H1 (cell line): ENCODE measurements around the gene RAB1B. TPM values are rescaled to one million over a fixed set of nuclear protein-coding genes. Genes with fewer than 3 reads are reported as not detected.

Experiments
- CTCF ChIA-PET: fragments of 300-600 bp; sonication (Branson Sonifier 250); formaldehyde crosslinking; loops from one replicate; lab custom pipeline; 2021; ENCODE audit not compliant: partially characterized antibody; lab: Charles Lee
- POLR2A ChIA-PET: fragments of 300-600 bp; sonication (Branson Sonifier 250); formaldehyde crosslinking; loops from one replicate; lab custom pipeline; 2021; ENCODE audit warnings: inconsistent platforms; ENCODE audit not compliant: partially characterized antibody; lab: Charles Lee
- DNase-seq, 2 experiments: peaks; one replicate each; pipeline versions ENCODE4 v3.0.0 to v3.0.0-alpha.2; 2010 to 2022; ENCODE audit warnings: low spot score in 2 of 2, low read depth in 1 of 2, mixed read lengths in 1 of 2
- FAIRE-seq: peaks from 2 replicates; lab custom pipeline; 2011; peaks lifted over from hg19 to GRCh38; lab: Jason Lieb, UNC
- H2AFZ ChIP-seq: 2 replicates; pipeline ENCODE4 v1.8.1; 2012; ENCODE audit warnings: low read length, inconsistent platforms
- H2AK5ac ChIP-seq: 2 replicates; pipeline ENCODE4 v1.6.1; 2013; ENCODE audit warnings: low read depth, low read length
- H2BK120ac ChIP-seq: replicated peaks from 2 replicates; pipeline ENCODE3; 2013; ENCODE audit warnings: low read depth, low read length, inconsistent platforms
- H2BK12ac ChIP-seq: 2 replicates; pipeline ENCODE4 v1.6.1; 2013; ENCODE audit warnings: low read depth, low read length
- H2BK15ac ChIP-seq: 2 replicates; pipeline ENCODE4 v1.6.1; 2013; ENCODE audit warnings: low read length
- H2BK20ac ChIP-seq: 2 replicates; pipeline ENCODE4 v1.6.1; 2013; ENCODE audit warnings: low read length
- H2BK5ac ChIP-seq: 2 replicates; pipeline ENCODE4 v1.6.1; 2013; ENCODE audit warnings: low read depth, low read length
- H3K14ac ChIP-seq: 2 replicates; pipeline ENCODE4 v1.6.1; 2013; ENCODE audit warnings: inconsistent platforms; ENCODE audit not compliant: insufficient read length
- H3K18ac ChIP-seq: 2 replicates; pipeline ENCODE4 v1.6.1; 2013; ENCODE audit warnings: low read length; ENCODE audit errors: extremely low read depth
- H3K23ac ChIP-seq: 2 replicates; pipeline ENCODE4 v1.6.1; 2013; ENCODE audit warnings: inconsistent platforms; ENCODE audit not compliant: insufficient read length
- H3K23me2 ChIP-seq: 2 replicates; pipeline ENCODE4 v1.6.1; 2013; ENCODE audit warnings: low read depth, low read length
- H3K27ac ChIP-seq: 2 replicates; pipeline ENCODE4 v1.6.1; 2011; ENCODE audit warnings: low read depth, low read length, inconsistent platforms
- H3K27me3 ChIP-seq, 4 experiments: replicated peaks in 1 of 4; 1 replicate in 1 of 4; 2 replicates in 3 of 4; pipeline versions ENCODE4 v1.6.1 to v1.8.1; 2011 to 2013; ENCODE audit warnings: low read length in 3 of 4, mild to moderate bottlenecking in 3 of 4, inconsistent platforms in 2 of 4, mixed read lengths in 2 of 4, moderate library complexity in 1 of 4; ENCODE audit not compliant: control insufficient read depth in 3 of 4, insufficient read depth in 3 of 4; ENCODE audit errors: extremely low read depth in 1 of 4
- H3K36me3 ChIP-seq, 4 experiments: 2 replicates each; pipeline versions ENCODE4 v1.6.1 to v1.8.1; 2011 to 2013; ENCODE audit warnings: mild to moderate bottlenecking in 4 of 4, low read length in 3 of 4, moderate library complexity in 2 of 4, control low read depth in 1 of 4, inconsistent platforms in 1 of 4; ENCODE audit not compliant: insufficient read depth in 4 of 4, control insufficient read depth in 2 of 4
- H3K4ac ChIP-seq: replicated peaks from 2 replicates; pipeline ENCODE3; 2013; ENCODE audit warnings: low read length, low read depth, mixed read lengths, inconsistent platforms; ENCODE audit not compliant: insufficient read length
- H3K4me1 ChIP-seq, 4 experiments: replicated peaks in 1 of 4; 1 replicate in 1 of 4; 2 replicates in 3 of 4; pipeline versions ENCODE4 v1.6.1 to v1.8.1; 2011 to 2013; ENCODE audit warnings: low read length in 3 of 4, inconsistent platforms in 2 of 4, mixed read lengths in 1 of 4; ENCODE audit not compliant: insufficient read depth in 4 of 4, control insufficient read depth in 3 of 4
- H3K4me2 ChIP-seq, 2 experiments: 2 replicates each; pipeline versions ENCODE4 v1.6.1 to v1.8.1; 2011 to 2013; ENCODE audit warnings: low read depth in 2 of 2, low read length in 2 of 2, control low read depth in 1 of 2, inconsistent platforms in 1 of 2, mild to moderate bottlenecking in 1 of 2; ENCODE audit not compliant: insufficient read depth in 1 of 2
- H3K4me3 ChIP-seq, 4 experiments: fragments of 200-600, 300-600 bp in 1 of 4; sonication (generic), shearing (Covaris generic), sonication (Bioruptor Twin) in 1 of 4; 2 replicates each; pipeline versions ENCODE4 v1.5.1 to v1.8.1; 2011 to 2016; ENCODE audit warnings: low read length in 4 of 4, low read depth in 3 of 4, control low read depth in 2 of 4, inconsistent platforms in 2 of 4, mild to moderate bottlenecking in 2 of 4, mixed read lengths in 1 of 4, moderate library complexity in 1 of 4; ENCODE audit not compliant: insufficient read depth in 2 of 4; ENCODE audit errors: extremely low read depth in 1 of 4
- H3K56ac ChIP-seq: replicated peaks from 2 replicates; pipeline ENCODE3; 2013; ENCODE audit warnings: low read depth, mild to moderate bottlenecking, mixed read lengths, low read length, inconsistent platforms; ENCODE audit not compliant: insufficient read length
- H3K79me1 ChIP-seq: 2 replicates; pipeline ENCODE4 v1.6.1; 2013; ENCODE audit warnings: low read depth, low read length, control low read depth
- H3K79me2 ChIP-seq, 2 experiments: 2 replicates each; pipeline versions ENCODE4 v1.6.1 to v1.8.1; 2012 to 2013; ENCODE audit warnings: low read length in 2 of 2, mild to moderate bottlenecking in 2 of 2, inconsistent platforms in 1 of 2; ENCODE audit not compliant: insufficient read depth in 2 of 2, control insufficient read depth in 1 of 2
- H3K9ac ChIP-seq, 4 experiments: replicated peaks in 1 of 4; 1 replicate in 1 of 4; 2 replicates in 3 of 4; pipeline versions ENCODE4 v1.6.1 to v1.8.1; 2011 to 2013; ENCODE audit warnings: low read depth in 3 of 4, low read length in 3 of 4, control low read depth in 2 of 4, mild to moderate bottlenecking in 2 of 4, moderate library complexity in 2 of 4, inconsistent platforms in 1 of 4; ENCODE audit errors: extremely low read depth in 1 of 4
- H3K9me3 ChIP-seq, 2 experiments: 2 replicates each; pipeline versions ENCODE4 v1.6.1 to v1.8.1; 2012 to 2013; ENCODE audit warnings: mild to moderate bottlenecking in 2 of 2, moderate library complexity in 2 of 2, control low read depth in 1 of 2, inconsistent platforms in 1 of 2, low read depth in 1 of 2, low read length in 1 of 2, mixed read lengths in 1 of 2; ENCODE audit not compliant: insufficient read depth in 2 of 2
- H4K20me1 ChIP-seq, 2 experiments: replicated peaks in 1 of 2; 2 replicates each; pipeline versions ENCODE3 to v1.8.1; 2011 to 2013; ENCODE audit warnings: inconsistent platforms in 2 of 2, low read length in 2 of 2, mild to moderate bottlenecking in 1 of 2; ENCODE audit not compliant: insufficient read depth in 2 of 2, control insufficient read depth in 1 of 2
- H4K5ac ChIP-seq: 2 replicates; pipeline ENCODE4 v1.6.1; 2013; ENCODE audit warnings: low read length, low read depth, mixed read lengths, inconsistent platforms; ENCODE audit not compliant: insufficient read length
- H4K8ac ChIP-seq: 2 replicates; pipeline ENCODE4 v1.8.0; 2013; ENCODE audit warnings: mild to moderate bottlenecking, moderate library complexity, low read length, inconsistent platforms; ENCODE audit not compliant: insufficient read depth; ENCODE audit errors: extremely low read depth
- H4K91ac ChIP-seq: replicated peaks from 2 replicates; pipeline ENCODE3; 2013; ENCODE audit warnings: low read length, mixed read lengths, inconsistent platforms; ENCODE audit not compliant: insufficient read length
- BACH1 ChIP-seq: IDR thresholded peaks from 2 replicates; pipeline ENCODE4 v1.6.1; 2012; ENCODE audit warnings: low read length, improper control_type of control experiment
- RAD21 ChIP-seq, 2 experiments: IDR thresholded peaks in 1 of 2; conservative IDR thresholded peaks in 1 of 2; 2 replicates each; pipeline ENCODE4 v1.6.1; 2011; ENCODE audit warnings: low read depth in 2 of 2, low read length in 2 of 2, improper control_type of control experiment in 1 of 2, inconsistent platforms in 1 of 2, mild to moderate bottlenecking in 1 of 2, moderate library complexity in 1 of 2
- SIN3A ChIP-seq, 2 experiments: IDR thresholded peaks in 1 of 2; conservative IDR thresholded peaks in 1 of 2; 2 replicates each; pipeline ENCODE4 v1.6.1; 2011 to 2012; ENCODE audit warnings: low read length in 2 of 2, improper control_type of control experiment in 1 of 2, low read depth in 1 of 2, mild to moderate bottlenecking in 1 of 2
- TAF7 ChIP-seq: optimal IDR thresholded peaks from 2 replicates; pipeline ENCODE3; 2011; ENCODE audit warnings: low read depth, mild to moderate bottlenecking, inconsistent platforms, low read length, moderate library complexity, borderline replicate concordance
- WGBS, 2 experiments: shearing (Covaris generic) in 1 of 2; methylation state at CpG; one replicate each; pipeline versions ENCODE4 v1.1.6 to v1.1.7; 2013 to 2015; ENCODE audit warnings: low lambda C conversion rate in 2 of 2, mixed read lengths in 2 of 2, inconsistent platforms in 1 of 2, low coverage in 1 of 2, missing lambda C conversion rate in 1 of 2; ENCODE audit not compliant: insufficient replicate concordance in 2 of 2, insufficient coverage in 1 of 2, insufficient read length in 1 of 2; ENCODE audit errors: extremely low coverage in 1 of 2, missing lambda C conversion rate in 1 of 2; 5-methylcytosine and 5-hydroxymethylcytosine counted together
- polyA plus RNA-seq, 7 experiments: library from polyadenylated mRNA; depleted of rRNA in 3 of 7; stranded (reverse) in 5 of 7; unstranded in 2 of 7; fragments of >200 nt in 5 of 7; fragments of 200-250 nt in 2 of 7; gene quantifications; 1 replicate in 5 of 7; 2 replicates in 1 of 7; 4 replicates in 1 of 7; pipeline versions ENCODE4 v1.2.1 to v1.2.3, GENCODE V29; 2011 to 2013; ENCODE audit warnings: missing spikeins in 2 of 7, mixed read lengths in 2 of 7
- total RNA-seq: library from RNA; stranded (reverse); fragmentation: NEBNext Ultra II Directional; extraction: Animal tissue kit (Norgen Biotek cat#: 25700); gene quantifications from 2 replicates; pipeline ENCODE4 v1.2.1, GENCODE V29; 2021
- TF ChIP-seq, protein P1 (sequence below), 3 experiments: IDR thresholded peaks; 1 replicate in 2 of 3; 2 replicates in 1 of 3; pipeline versions ENCODE4 v1.5.1 to v1.6.1; 2011; ENCODE audit warnings: low read length in 3 of 3, mild to moderate bottlenecking in 3 of 3, inconsistent platforms in 2 of 3, low read depth in 1 of 3, moderate library complexity in 1 of 3; ENCODE audit not compliant: insufficient read depth in 1 of 3; ENCODE audit errors: control extremely low read depth in 1 of 3

Gene RAB1B
- total and polyA plus RNA-seq, 2 of the 8 experiments (the other 6 are each of a cell fraction or from before 2014, with no cell fraction given): 100 to 217 TPM

GRCh38 chr11:66264914-66265313 lies 3.5 kb upstream of the RAB1B start:
- Histone ChIP-seq H4K91ac (no peak overlapping the region), H3K23me2 (peaks cover 9% of the 10 kb centered on the region), H2BK15ac (no peak overlapping the region), H3K56ac (no peak overlapping the region), H3K27me3 (no peaks in the 10 kb centered on the region), H3K9ac (no peak overlapping the region), H4K20me1 (peaks cover 7 to 20% of the 10 kb centered on the region in 2 experiments), H2BK5ac (no peak overlapping the region), H2BK120ac (no peak overlapping the region), H3K9me3 (no peaks in the 10 kb centered on the region), H2AK5ac (no peak overlapping the region), H3K27ac (no peak overlapping the region; the same call in 1 of the 2 replicates), H3K79me2 (peaks cover 0 to 4% of the 10 kb centered on the region in 2 experiments; a peak in 2 of 4 replicates), H3K4me3 (no peak overlapping the region), H2BK12ac (no peak overlapping the region), H3K14ac (no peak overlapping the region), H3K79me1 (no peaks in the 10 kb centered on the region; the same call in 1 of the 2 replicates), H3K36me3 (peaks cover 13 to 27% (median 19%) of the 10 kb centered on the region in 4 experiments; a peak in 7 of 8 replicates), H3K4me2 (no peak overlapping the region), H3K4ac (no peak overlapping the region), H2AFZ (no peak overlapping the region), H3K23ac (no peak overlapping the region), H4K5ac (no peak overlapping the region), H4K8ac (no peak overlapping the region; the same call in 1 of the 2 replicates), H3K4me1 (peaks cover 0 to 5% (median 3%) of the 10 kb centered on the region in 4 experiments; a peak in 5 of 7 replicates), H3K18ac (no peak overlapping the region), H2BK20ac (no peak overlapping the region)
- no peak for FAIRE-seq
- 0 out of 4 replicates have a peak, but pooled peaks of 1 of the 2 experiments have one; percentile 28 for TF ChIP-seq SIN3A (conservative IDR thresholded peaks at IDR 0.05 in 1 of 2, IDR thresholded peaks at IDR 0.05 in 1 of 2; ENCODE audit: low read depth in 1 of 2, low read length in 2 of 2)
- TF ChIP-seq, protein P1, sequence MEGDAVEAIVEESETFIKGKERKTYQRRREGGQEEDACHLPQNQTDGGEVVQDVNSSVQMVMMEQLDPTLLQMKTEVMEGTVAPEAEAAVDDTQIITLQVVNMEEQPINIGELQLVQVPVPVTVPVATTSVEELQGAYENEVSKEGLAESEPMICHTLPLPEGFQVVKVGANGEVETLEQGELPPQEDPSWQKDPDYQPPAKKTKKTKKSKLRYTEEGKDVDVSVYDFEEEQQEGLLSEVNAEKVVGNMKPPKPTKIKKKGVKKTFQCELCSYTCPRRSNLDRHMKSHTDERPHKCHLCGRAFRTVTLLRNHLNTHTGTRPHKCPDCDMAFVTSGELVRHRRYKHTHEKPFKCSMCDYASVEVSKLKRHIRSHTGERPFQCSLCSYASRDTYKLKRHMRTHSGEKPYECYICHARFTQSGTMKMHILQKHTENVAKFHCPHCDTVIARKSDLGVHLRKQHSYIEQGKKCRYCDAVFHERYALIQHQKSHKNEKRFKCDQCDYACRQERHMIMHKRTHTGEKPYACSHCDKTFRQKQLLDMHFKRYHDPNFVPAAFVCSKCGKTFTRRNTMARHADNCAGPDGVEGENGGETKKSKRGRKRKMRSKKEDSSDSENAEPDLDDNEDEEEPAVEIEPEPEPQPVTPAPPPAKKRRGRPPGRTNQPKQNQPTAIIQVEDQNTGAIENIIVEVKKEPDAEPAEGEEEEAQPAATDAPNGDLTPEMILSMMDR (IDR thresholded peaks at IDR 0.05; ENCODE audit: control extremely low read depth in 1 of 3, insufficient read depth in 1 of 3, low read depth in 1 of 3, low read length in 3 of 3): peak in 2 of 3 experiments; percentile 73 to 86; a peak in 3 of 4 replicates
- no peak for TF ChIP-seq TAF7
- peak; percentile 19 to 62; a peak in 3 of 4 replicates for TF ChIP-seq RAD21 (IDR thresholded peaks at IDR 0.05 in 1 of 2, conservative IDR thresholded peaks at IDR 0.05 in 1 of 2; ENCODE audit: low read depth in 2 of 2, low read length in 2 of 2)
- TF ChIP-seq BACH1: no peak
- ChIA-PET POLR2A (interaction anchor here (1.0 to 9.0 kb wide), 3 partner anchors 16 to 28 kb away, joined by 3 to 125 read pairs (median 28); partner anchors contain the start of genes CNIH2 and YIF1A), CTCF (interaction anchor here (0.6 to 2.3 kb wide), 12 partner anchors 11 to 1964 kb away, joined by 3 to 10 read pairs (median 4); partner anchors contain the start of gene YIF1A)
- 62% methylated on average over 8 of the region's 12 CpGs; no CpG with 5 or more reads in 1 of the 2 experiments for WGBS, 2 experiments
- peak in 1 of 2 experiments; percentile 90 for DNase-seq
